Neuron (in vitro differentiated cells): ENCODE results near the gene ZNF823.
"Not testable (repeated sequence)": the region's sequence is repeated elsewhere in the genome, so short reads cannot be mapped to it uniquely, and the experiment has no call there.

ENCODE experiments used
- H2AFZ ChIP-seq: one replicate; pipeline ENCODE4 v1.6.1; 2013; ENCODE audit warnings: low read depth, mild to moderate bottlenecking, inconsistent platforms, low read length, moderate library complexity
- H3K27me3 ChIP-seq: one replicate; pipeline ENCODE4 v1.6.1; 2013; ENCODE audit warnings: low read length; ENCODE audit not compliant: insufficient read depth
- H3K36me3 ChIP-seq: one replicate; pipeline ENCODE4 v1.6.1; 2013; ENCODE audit warnings: low read length; ENCODE audit not compliant: insufficient read depth
- H3K4me1 ChIP-seq: one replicate; pipeline ENCODE4 v1.6.1; 2013; ENCODE audit warnings: low read length; ENCODE audit not compliant: insufficient read depth
- H3K4me3 ChIP-seq: 2 replicates; pipeline ENCODE4 v1.5.1; 2013; ENCODE audit warnings: mild to moderate bottlenecking, low read length, moderate library complexity
- H3K9me3 ChIP-seq: one replicate; pipeline ENCODE4 v1.6.1; 2013; ENCODE audit warnings: low read length

ZNF823 gene

DNA sequence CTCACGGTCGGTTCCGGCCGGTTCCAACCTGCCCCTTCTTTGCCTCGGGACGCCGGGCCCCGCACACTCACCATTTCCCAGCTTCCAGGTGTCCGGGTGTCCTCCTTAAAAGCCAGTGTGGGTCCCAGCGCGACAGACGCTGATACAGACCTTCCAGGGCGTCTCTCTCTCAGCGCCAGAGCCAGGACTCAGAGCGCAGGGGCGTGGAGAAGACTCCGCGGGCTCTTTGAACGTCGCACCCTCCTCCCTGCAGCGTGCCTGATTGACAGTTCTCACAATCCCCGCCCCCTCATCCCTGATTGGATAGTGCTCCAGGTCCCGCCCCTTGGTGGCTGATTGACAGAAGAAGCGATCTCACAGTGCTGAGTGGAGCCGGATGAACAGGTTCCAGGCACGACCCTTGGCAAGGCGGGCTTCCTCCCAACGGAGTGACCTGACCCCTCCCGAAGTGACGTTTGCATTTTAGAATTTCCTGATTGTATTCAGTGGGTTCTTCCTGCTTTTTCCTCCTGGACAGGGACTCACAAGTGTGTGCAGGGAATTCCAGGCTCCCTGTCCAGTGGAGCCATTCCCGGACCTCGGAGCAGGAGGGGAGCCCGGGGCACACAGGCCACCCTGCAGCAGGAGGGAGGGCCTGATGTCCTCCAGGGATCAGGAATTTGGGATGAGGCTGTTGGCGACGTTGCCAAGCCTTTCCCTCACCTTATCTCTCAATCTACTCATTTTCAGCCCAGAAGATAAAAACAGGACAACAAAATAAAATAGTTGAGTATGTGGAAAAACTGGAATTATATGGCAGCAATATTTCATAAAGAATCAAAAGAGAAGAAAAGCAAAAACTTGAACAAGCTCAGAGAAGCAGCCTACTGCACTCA is at the start of gene ZNF823:
ZNF823 (minus strand) TSS at position 201 of the 875 bp plus-strand sequence; CDS start at position 74, 127 bp downstream.
- H3K36me3 ChIP-seq: no peaks in the 10 kb centered on the region
- H3K4me1 ChIP-seq: peaks cover 22% of the 10 kb centered on the region
- H3K9me3 ChIP-seq: no peaks in the 10 kb centered on the region

DNA sequence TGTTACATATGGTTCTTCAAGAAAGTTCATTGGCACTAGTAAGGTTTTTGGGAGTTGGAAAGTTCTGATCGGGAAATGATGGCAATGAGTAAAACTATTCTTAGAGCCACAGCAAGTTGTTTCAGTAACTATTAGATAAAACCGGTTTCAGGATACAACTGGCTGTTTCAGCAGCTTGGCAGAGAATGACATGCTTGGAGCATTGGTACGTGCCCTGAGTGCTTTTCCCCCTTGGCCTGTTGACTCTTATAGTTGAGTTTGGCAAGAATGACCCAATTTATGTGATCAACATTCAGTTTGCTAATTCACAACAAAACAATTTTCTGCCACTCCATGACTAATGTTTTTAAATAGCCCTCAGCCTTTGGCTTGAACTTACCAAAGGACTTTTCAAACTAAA is 48.8 kb upstream of the ZNF823 start:
- Histone ChIP-seq H3K9me3 (peaks cover 30% of the 10 kb centered on the region), H3K36me3 (peaks cover 27% of the 10 kb centered on the region), H3K4me3 (no peak overlapping the region), H2AFZ (no peak overlapping the region), H3K27me3 (no peaks in the 10 kb centered on the region), H3K4me1 (no peaks in the 10 kb centered on the region)

More for the DNA sequence above, at the start of gene ZNF823:
- peak within 1 kb of the TSS; percentile 75 for H3K4me3 ChIP-seq
- peak within 1 kb of the TSS; percentile 49 for H2AFZ ChIP-seq
- no peaks in the 10 kb centered on the region for H3K27me3 ChIP-seq

DNA sequence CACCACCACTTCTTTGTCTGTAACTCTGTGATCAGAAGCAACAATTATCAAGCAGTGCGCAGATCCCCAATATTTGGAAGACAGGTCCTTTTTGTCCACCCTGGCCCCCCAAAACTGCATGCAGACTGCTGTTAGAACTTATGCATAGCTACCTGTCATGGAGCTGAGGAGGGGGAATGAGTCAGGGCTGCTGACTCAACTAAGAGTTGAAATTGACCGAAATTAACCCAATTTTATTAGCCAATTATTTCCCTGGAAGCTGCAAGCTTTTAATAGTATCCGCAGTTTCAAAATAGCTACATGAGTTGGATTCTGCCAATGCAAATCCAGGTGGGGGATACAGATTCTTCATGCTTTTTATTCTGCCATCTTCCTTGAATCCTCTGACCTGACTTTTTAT is 45.6 kb upstream of the ZNF823 start:
- Histone ChIP-seq H3K36me3 (peaks cover 56% of the 10 kb centered on the region), H3K9me3 (peaks cover 60% of the 10 kb centered on the region), H3K4me3 (no peak overlapping the region), H3K27me3 (no peaks in the 10 kb centered on the region), H3K4me1 (no peaks in the 10 kb centered on the region), H2AFZ (no peak overlapping the region)

DNA sequence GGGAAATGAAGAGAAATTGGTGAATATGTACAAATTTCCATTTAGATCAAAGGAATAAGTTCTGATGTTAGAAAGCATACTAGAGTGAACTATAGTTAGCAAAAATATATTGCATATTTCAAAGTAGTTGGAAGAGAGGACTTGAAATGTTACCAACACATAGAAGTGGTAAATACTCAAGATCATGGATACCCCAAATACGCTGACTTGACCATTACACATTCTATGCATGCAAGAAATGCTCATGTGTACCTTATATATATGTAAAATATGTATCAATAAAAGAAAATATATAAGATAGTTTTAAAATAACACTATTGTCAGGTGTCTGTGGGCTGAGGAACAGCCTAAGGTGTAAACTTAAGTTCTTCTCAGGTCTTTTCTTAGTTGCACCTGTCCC is 45.0 kb upstream of the ZNF823 start:
- peaks cover 65% of the 10 kb centered on the region for H3K9me3 ChIP-seq
- no peak overlapping the region for H2AFZ ChIP-seq
- peaks cover 60% of the 10 kb centered on the region for H3K36me3 ChIP-seq
- no peaks in the 10 kb centered on the region for H3K27me3 ChIP-seq
- no peak overlapping the region for H3K4me3 ChIP-seq
- no peaks in the 10 kb centered on the region for H3K4me1 ChIP-seq

DNA sequence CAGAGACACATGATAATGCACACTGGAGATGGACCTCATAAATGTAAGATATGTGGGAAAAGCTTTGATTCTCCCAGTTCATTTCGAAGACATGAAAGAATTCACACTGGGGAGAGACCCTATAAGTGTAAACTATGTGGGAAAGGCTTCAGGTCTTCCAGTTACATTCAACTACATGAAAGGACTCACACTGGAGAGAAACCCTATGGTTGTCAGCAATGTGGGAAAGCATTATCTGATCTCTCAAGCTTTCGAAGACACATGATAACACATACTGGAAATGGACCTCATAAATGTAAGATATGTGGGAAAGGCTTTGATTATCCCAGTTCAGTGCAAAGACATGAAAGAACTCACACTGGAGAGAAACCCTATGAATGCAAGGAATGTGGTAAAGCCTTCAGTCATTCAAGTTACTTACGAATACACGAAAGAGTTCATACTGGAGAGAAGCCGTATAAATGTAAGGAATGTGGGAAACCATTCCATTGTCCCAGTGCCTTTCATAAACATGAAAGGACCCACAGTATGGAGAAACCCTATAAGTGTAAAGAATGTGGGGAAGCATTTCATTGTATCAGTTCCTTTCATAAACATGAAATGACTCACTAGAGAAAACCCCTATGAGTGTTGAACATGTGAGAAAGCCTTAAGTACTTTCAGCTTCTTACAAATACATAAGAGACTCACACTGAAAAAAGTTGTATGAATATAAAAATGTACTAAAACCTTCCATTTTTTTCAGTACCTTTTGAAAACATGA is 42.7 kb upstream of the ZNF823 start:
- Histone ChIP-seq H2AFZ (no peak overlapping the region), H3K4me1 (no peaks in the 10 kb centered on the region), H3K9me3 (peaks cover 80% of the 10 kb centered on the region), H3K4me3 (no peak overlapping the region), H3K36me3 (peaks cover 79% of the 10 kb centered on the region), H3K27me3 (no peaks in the 10 kb centered on the region)

DNA sequence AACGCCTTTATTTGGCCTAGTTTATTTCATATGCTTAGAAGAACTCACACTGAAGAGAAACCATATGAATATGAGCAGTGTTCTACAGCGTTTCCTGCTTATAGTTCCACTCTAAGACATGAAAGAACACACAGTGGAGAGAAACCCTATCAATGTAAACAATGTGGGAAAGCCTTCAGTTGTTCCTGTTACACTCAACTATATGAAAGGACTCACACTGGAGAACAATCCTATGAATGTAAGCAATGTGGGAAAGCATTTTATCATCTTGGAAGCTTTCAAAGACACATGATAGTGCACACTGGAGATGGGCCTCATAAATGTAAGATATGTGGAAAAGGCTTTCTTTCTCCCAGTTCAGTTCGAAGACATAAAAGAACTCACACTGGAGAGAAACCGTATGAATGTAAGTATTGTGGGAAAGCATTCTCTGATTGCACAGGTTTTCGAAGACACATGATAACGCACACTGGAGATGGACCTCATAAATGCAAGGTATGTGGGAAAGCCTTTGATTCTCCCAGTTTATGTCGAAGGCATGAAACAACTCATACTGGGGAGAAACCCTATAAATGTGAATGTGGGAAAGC is 41.8 kb upstream of the ZNF823 start:
- Histone ChIP-seq H3K27me3 (no peaks in the 10 kb centered on the region), H3K36me3 (peaks cover 76% of the 10 kb centered on the region), H3K4me3 (no peak overlapping the region), H3K4me1 (no peaks in the 10 kb centered on the region), H2AFZ (no peak overlapping the region), H3K9me3 (peaks cover 82% of the 10 kb centered on the region)

DNA sequence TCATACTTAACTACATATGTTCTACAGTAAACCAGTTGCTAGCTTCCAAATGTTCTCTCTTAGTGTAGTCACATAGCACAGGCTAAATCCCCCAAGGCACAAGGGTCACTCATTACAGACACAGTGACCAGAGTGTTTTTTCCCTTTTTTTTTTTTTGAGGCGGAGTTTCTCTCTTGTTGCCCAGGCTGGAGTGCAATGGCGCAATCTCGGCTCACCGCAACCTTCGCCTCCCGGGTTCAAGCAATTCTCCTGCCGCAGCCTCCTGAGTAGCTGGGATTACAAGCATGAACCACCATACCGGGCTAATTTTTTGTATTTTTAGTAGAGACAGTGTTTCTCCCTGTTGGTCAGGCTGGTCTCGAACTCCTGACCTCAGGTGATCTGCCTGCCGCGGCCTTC is 37.9 kb upstream of the ZNF823 start:
- not testable (repeated sequence) for H3K4me1 ChIP-seq, H3K4me3 ChIP-seq, H2AFZ ChIP-seq, H3K27me3 ChIP-seq
- Histone ChIP-seq H3K9me3 (peaks cover 65% of the 10 kb centered on the region), H3K36me3 (peaks cover 43% of the 10 kb centered on the region)

DNA sequence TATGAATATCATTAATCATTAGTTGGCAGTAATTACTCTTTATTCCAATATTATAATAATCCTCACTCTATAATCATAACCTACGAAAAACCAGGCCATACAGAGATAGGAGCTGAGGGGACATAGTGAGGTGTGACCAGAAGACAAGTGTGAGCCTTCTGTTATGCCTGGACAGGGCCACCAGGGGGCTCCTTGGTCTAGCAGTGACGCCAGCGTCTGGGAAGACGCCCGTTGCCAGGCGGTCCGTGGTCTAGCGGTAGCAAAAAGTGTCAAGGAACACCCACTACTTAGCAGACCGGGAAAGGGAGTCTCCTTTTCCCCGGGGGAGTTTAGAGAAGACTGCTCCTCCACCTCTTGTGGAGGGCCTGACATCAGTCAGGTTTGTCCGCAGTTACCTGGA is 32.8 kb upstream of the ZNF823 start:
- H3K36me3 ChIP-seq, H2AFZ ChIP-seq, H3K4me1 ChIP-seq, H3K4me3 ChIP-seq, H3K27me3 ChIP-seq: not testable (repeated sequence)
- H3K9me3 ChIP-seq: peaks cover 32% of the 10 kb centered on the region

DNA sequence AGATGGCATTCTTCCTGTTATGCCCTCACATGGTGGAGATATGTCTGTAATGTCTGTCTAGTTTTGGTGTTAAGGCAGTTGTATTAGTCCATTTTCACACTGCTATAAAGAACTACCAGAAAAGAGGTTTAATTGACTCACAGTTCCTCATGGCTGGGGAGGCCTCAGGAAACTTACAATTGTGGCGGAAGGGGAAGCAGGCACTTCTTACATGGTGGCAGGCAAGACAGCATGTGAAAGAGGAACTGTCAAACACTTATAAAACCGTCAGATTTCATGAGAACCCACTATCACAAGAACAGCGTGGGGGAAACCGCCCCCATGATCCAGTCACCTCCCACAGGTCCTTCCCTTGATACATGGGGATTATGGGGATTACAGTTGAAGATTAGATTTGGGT is 31.2 kb upstream of the ZNF823 start:
- no peak overlapping the region for H2AFZ ChIP-seq
- H3K36me3 ChIP-seq: peaks cover 9% of the 10 kb centered on the region
- peaks cover 12% of the 10 kb centered on the region for H3K4me1 ChIP-seq
- H3K4me3 ChIP-seq: no peak overlapping the region
- H3K27me3 ChIP-seq: no peaks in the 10 kb centered on the region
- peaks cover 22% of the 10 kb centered on the region for H3K9me3 ChIP-seq

DNA sequence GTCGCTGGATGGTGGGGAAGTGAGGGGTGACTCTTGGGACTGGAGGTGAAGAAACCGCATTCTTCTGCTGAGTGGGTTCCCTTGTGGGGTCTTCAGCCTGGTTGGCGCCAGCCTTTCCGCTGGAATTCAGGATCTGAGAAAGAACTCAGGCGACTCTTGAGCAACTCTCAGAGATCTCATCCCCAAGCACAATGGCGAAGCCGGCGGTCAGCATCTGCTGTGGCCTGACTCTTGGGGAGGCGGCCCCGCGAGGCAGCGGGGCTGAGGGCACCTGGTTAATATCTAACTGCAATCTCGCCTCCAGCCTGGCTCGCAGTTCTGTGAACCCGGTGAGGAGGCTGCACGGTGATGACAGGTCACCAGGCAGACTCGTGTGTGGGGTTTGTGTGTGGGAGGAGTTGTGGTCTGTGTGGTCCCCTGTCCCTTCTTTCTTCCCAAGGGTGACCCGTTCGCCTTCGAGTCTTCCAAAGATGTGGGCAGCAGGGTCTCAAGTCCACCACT is 28.9 kb upstream of the ZNF823 start:
- peaks cover 9% of the 10 kb centered on the region for H3K36me3 ChIP-seq
- H3K27me3 ChIP-seq: no peaks in the 10 kb centered on the region
- peak overlapping the region; percentile 86 for H3K4me3 ChIP-seq
- no peak overlapping the region for H2AFZ ChIP-seq
- peaks cover 19% of the 10 kb centered on the region for H3K9me3 ChIP-seq
- peaks cover 12% of the 10 kb centered on the region for H3K4me1 ChIP-seq

DNA sequence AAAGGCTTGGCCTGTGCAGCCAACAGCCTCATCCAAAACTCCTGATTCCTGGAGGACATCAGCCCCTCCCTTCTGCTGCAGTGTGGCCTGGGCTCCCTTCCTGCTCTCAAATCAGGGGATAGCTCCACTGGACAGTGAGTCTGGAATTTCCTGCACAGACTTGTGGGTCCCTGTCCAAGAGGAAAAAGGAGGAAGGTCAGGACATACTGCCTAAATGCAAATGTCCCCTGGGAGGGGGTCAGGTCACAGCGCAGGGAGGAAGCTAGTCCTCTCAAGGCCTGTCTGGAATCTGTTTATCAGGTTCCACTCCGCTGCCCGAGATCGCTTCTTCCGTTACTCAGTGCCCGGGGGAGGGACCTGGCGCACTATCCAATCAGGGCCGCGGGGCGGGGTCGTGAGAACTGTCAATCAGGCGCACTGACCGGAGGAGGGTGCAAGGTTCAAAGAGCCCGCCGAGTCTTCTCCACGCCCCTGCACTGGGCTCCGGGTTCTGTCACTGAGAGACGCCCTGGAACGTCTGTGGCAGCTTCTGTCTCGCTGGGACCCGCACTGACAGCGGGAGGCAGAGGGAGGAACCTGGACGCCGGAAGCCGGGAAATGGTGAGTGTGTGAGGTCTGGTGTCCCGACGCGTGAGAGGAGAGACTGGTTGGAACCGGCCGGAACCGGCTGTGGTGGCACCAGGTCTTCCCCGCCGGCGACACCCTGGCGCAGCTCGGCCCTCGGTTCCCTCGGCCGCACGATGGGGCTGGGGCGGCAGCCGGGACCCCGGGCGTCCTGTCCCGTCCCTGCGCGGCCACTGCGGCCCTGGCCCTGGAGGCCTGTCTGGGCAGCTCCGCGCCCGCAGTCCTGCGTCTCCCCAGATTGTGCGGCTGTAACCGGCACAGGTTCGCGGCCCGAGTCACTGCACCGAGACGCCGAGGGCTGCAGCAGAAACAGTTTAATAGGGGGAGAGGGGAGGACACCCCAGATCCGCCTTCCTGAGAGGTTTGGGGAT is 28.1 kb upstream of the ZNF823 start, which contains the start of gene ZNF441:
ZNF441 (plus strand) TSS at position 404 of the 995 bp plus-strand sequence; CDS start at position 598, 194 bp downstream.
- Histone ChIP-seq H3K36me3 (peaks cover 9% of the 10 kb centered on the region), H3K4me1 (peaks cover 12% of the 10 kb centered on the region), H2AFZ (no peak within 1 kb of the TSS), H3K9me3 (peaks cover 13% of the 10 kb centered on the region), H3K4me3 (peak within 1 kb of the TSS; percentile 86), H3K27me3 (no peaks in the 10 kb centered on the region)

DNA sequence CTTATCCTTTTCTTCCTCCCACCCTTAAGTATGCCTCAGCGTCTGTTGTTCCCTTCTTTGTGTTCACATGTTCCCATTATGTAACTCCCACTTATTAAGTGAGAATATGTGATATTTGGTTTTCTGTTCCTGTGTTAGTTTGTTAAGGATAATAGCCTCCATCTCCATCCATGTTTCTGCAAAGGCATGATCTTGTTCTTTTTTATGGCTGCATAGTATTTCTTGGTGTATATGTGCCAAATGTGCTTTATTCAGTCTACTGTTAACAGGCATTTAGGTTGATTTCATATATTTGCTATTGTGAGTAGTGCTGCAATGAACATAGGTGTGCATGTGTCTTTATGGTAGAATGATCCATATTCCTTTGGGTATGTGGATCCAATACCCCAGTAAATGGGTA is 24.9 kb upstream of the ZNF823 start:
- Histone ChIP-seq H3K36me3 (peaks cover 1% of the 10 kb centered on the region), H2AFZ (no peak overlapping the region), H3K4me3 (no peak overlapping the region), H3K9me3 (no peaks in the 10 kb centered on the region), H3K4me1 (peaks cover 11% of the 10 kb centered on the region), H3K27me3 (no peaks in the 10 kb centered on the region)
